ENCODE results near the gene C3orf33. TPM values are rescaled to one million over a fixed set of nuclear protein-coding genes. Genes with fewer than 3 reads are reported as not detected.
A peak's percentile ranks its signal among the peaks of the same experiment; 100 is the strongest.

Gene C3orf33
- total and polyA plus RNA-seq, 2 of the 13 experiments (the other 11 are each of a cell fraction or from before 2014, with no cell fraction given): 9.2 to 12.6 TPM

DNA sequence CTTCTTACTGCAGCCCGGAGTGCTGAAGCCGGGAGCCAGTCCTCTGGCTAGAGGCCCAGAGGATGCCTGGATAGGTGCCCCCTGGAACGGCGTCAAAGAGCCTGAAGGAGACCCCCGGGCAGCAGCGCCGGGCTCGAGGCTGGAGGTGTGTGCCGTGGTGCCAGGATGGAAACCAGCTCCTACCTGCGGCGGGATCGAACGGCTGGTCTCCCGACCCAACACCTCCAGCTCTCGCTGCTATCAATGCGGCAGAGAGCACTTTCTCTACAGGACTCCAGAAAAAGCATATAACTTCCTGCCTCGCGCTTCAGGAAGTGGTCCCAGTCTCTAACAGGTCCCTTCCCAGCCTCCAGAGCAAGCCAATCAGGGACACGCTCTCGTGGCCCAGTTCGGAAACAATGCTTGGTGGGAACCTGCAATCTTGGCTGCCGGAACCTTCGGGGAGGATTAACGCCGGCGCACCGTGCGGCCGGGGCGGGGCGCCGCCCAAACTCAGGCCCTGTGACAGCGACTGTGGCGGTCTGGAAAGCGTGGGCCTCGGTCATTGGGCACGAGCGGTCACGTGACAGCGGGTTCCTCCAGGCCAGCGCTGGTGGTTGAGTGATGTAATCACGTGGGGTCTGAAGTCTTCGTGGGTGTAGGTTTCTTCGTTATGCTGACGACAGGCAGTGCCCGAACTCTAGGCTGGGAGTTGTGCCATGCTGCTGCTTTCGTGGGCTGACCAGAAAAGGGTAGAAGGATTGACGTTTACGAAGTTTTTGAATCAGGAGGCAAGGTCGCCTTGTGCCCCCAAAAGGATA, 48.3 kb upstream of the C3orf33 start, which contains the start of gene SLC33A1 (continued):
- TF ChIP-seq, protein P1, sequence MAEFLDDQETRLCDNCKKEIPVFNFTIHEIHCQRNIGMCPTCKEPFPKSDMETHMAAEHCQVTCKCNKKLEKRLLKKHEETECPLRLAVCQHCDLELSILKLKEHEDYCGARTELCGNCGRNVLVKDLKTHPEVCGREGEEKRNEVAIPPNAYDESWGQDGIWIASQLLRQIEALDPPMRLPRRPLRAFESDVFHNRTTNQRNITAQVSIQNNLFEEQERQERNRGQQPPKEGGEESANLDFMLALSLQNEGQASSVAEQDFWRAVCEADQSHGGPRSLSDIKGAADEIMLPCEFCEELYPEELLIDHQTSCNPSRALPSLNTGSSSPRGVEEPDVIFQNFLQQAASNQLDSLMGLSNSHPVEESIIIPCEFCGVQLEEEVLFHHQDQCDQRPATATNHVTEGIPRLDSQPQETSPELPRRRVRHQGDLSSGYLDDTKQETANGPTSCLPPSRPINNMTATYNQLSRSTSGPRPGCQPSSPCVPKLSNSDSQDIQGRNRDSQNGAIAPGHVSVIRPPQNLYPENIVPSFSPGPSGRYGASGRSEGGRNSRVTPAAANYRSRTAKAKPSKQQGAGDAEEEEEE (CRISPR knock-in tag; IDR thresholded peaks at IDR 0.05; ENCODE audit: borderline replicate concordance): no peak
- TF ChIP-seq ELF1 (CRISPR knock-in tag; IDR thresholded peaks at IDR 0.05) (peak; percentile 97), ZNF879 (CRISPR knock-in tag; IDR thresholded peaks at IDR 0.05) (peak; percentile 64; the same call in 1 of the 2 replicates), ZNF709 (CRISPR knock-in tag; IDR thresholded peaks at IDR 0.05) (no peak; the same call in 1 of the 2 replicates), SMAD3 (CRISPR knock-in tag; IDR thresholded peaks at IDR 0.05) (peak; percentile 90), RORA (CRISPR knock-in tag; IDR thresholded peaks at IDR 0.05) (no peak), ZNF138 (CRISPR knock-in tag; IDR thresholded peaks at IDR 0.05; ENCODE audit: low read depth) (peak; percentile 65; the same call in 1 of the 2 replicates), ZNF446 (CRISPR knock-in tag; IDR thresholded peaks at IDR 0.05) (no peak; the same call in 1 of the 2 replicates), FOSL1 (CRISPR knock-in tag; IDR thresholded peaks at IDR 0.05; ENCODE audit: borderline replicate concordance) (no peak), ZNF660 (CRISPR knock-in tag; IDR thresholded peaks at IDR 0.05; ENCODE audit: borderline replicate concordance, low read depth) (no peak), DNMT1 (CRISPR knock-in tag; IDR thresholded peaks at IDR 0.05) (peak; percentile 55; the same call in 1 of the 2 replicates), NCOA5 (CRISPR knock-in tag; IDR thresholded peaks at IDR 0.05) (no peak), SP2 (CRISPR knock-in tag; IDR thresholded peaks at IDR 0.05) (peak; percentile 80), NR2F6 (IDR thresholded peaks at IDR 0.05) (no peak; the same call in 1 of the 2 replicates), NR2F6 (CRISPR knock-in tag; IDR thresholded peaks at IDR 0.05) (peak; percentile 25; the same call in 1 of the 2 replicates), SNAI1 (CRISPR knock-in tag; IDR thresholded peaks at IDR 0.05; ENCODE audit: borderline replicate concordance) (peak; percentile 46; the same call in 1 of the 2 replicates), TMF1 (CRISPR knock-in tag; IDR thresholded peaks at IDR 0.05; ENCODE audit: low read depth) (no peak), GTF3A (CRISPR knock-in tag; conservative IDR thresholded peaks at IDR 0.05) (peak; percentile 98), ZNF460 (CRISPR knock-in tag; IDR thresholded peaks at IDR 0.05; ENCODE audit: borderline replicate concordance) (peak; percentile 63; the same call in 1 of the 2 replicates)
- TF ChIP-seq, protein P2, sequence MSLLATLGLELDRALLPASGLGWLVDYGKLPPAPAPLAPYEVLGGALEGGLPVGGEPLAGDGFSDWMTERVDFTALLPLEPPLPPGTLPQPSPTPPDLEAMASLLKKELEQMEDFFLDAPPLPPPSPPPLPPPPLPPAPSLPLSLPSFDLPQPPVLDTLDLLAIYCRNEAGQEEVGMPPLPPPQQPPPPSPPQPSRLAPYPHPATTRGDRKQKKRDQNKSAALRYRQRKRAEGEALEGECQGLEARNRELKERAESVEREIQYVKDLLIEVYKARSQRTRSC (CRISPR knock-in tag; IDR thresholded peaks at IDR 0.05; ENCODE audit: low read depth): no peak; the same call in 1 of the 2 replicates
- TF ChIP-seq, protein P3, sequence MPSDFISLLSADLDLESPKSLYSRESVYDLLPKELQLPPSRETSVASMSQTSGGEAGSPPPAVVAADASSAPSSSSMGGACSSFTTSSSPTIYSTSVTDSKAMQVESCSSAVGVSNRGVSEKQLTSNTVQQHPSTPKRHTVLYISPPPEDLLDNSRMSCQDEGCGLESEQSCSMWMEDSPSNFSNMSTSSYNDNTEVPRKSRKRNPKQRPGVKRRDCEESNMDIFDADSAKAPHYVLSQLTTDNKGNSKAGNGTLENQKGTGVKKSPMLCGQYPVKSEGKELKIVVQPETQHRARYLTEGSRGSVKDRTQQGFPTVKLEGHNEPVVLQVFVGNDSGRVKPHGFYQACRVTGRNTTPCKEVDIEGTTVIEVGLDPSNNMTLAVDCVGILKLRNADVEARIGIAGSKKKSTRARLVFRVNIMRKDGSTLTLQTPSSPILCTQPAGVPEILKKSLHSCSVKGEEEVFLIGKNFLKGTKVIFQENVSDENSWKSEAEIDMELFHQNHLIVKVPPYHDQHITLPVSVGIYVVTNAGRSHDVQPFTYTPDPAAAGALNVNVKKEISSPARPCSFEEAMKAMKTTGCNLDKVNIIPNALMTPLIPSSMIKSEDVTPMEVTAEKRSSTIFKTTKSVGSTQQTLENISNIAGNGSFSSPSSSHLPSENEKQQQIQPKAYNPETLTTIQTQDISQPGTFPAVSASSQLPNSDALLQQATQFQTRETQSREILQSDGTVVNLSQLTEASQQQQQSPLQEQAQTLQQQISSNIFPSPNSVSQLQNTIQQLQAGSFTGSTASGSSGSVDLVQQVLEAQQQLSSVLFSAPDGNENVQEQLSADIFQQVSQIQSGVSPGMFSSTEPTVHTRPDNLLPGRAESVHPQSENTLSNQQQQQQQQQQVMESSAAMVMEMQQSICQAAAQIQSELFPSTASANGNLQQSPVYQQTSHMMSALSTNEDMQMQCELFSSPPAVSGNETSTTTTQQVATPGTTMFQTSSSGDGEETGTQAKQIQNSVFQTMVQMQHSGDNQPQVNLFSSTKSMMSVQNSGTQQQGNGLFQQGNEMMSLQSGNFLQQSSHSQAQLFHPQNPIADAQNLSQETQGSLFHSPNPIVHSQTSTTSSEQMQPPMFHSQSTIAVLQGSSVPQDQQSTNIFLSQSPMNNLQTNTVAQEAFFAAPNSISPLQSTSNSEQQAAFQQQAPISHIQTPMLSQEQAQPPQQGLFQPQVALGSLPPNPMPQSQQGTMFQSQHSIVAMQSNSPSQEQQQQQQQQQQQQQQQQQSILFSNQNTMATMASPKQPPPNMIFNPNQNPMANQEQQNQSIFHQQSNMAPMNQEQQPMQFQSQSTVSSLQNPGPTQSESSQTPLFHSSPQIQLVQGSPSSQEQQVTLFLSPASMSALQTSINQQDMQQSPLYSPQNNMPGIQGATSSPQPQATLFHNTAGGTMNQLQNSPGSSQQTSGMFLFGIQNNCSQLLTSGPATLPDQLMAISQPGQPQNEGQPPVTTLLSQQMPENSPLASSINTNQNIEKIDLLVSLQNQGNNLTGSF (CRISPR knock-in tag; IDR thresholded peaks at IDR 0.05): no peak
- TF ChIP-seq, protein P4, sequence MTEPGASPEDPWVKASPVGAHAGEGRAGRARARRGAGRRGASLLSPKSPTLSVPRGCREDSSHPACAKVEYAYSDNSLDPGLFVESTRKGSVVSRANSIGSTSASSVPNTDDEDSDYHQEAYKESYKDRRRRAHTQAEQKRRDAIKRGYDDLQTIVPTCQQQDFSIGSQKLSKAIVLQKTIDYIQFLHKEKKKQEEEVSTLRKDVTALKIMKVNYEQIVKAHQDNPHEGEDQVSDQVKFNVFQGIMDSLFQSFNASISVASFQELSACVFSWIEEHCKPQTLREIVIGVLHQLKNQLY (CRISPR knock-in tag; IDR thresholded peaks at IDR 0.05): peak; percentile 73; the same call in 1 of the 2 replicates

Measured in HepG2 (cell line).